ENCODE results near the gene UCK2.

- TF ChIP-seq CTCF (IDR thresholded peaks at IDR 0.05; ENCODE audit: extremely low read depth in 1 of 2, insufficient read depth in 1 of 2, low read depth in 1 of 2, low read length in 2 of 2): no peak
- no peak for TF ChIP-seq EZH2 (IDR thresholded peaks at IDR 0.05; ENCODE audit: borderline replicate concordance, low read depth, low read length, severe bottlenecking)
- no peak for TF ChIP-seq POLR2AphosphoS5 (IDR thresholded peaks at IDR 0.05; ENCODE audit: insufficient read depth, low read depth, low read length)
- TF ChIP-seq JUN (IDR thresholded peaks at IDR 0.05; ENCODE audit: borderline replicate concordance, insufficient read depth, insufficient read length, low read depth): peak; percentile 29
- TF ChIP-seq GATA2 (IDR thresholded peaks at IDR 0.05; ENCODE audit: insufficient read depth, insufficient read length, low read depth, low read length): no peak
These were observed 19.8 kb upstream of the UCK2 start for GRCh38 chr1:165807613-165808012.
